ENCODE measurements around the gene LUZP2.
"Not testable (repeated sequence)": the region's sequence is repeated elsewhere in the genome, so short reads cannot be mapped to it uniquely, and the experiment has no call there.

GRCh38 chr11:24891845-24892492 is 395.1 kb downstream of the LUZP2 start:
- TF ChIP-seq ZFP30 (CRISPR knock-in tag; IDR thresholded peaks at IDR 0.05); TOX (CRISPR knock-in tag; IDR thresholded peaks at IDR 0.05; ENCODE audit: borderline replicate concordance); CSDC2 (CRISPR knock-in tag; IDR thresholded peaks at IDR 0.05); ESRRG (CRISPR knock-in tag; IDR thresholded peaks at IDR 0.05); ARNTL (CRISPR knock-in tag; IDR thresholded peaks at IDR 0.05; ENCODE audit: borderline replicate concordance, low read depth); PPARA (CRISPR knock-in tag; IDR thresholded peaks at IDR 0.05; ENCODE audit: borderline replicate concordance); CSRNP3 (CRISPR knock-in tag; IDR thresholded peaks at IDR 0.05); ZFP3 (CRISPR knock-in tag; IDR thresholded peaks at IDR 0.05); GLIS3 (CRISPR knock-in tag; IDR thresholded peaks at IDR 0.05); CREB5 (CRISPR knock-in tag; IDR thresholded peaks at IDR 0.05; ENCODE audit: low read depth); ZNF565 (CRISPR knock-in tag; conservative IDR thresholded peaks at IDR 0.05; ENCODE audit: low read depth): not testable (repeated sequence)
- TF ChIP-seq, protein P1, sequence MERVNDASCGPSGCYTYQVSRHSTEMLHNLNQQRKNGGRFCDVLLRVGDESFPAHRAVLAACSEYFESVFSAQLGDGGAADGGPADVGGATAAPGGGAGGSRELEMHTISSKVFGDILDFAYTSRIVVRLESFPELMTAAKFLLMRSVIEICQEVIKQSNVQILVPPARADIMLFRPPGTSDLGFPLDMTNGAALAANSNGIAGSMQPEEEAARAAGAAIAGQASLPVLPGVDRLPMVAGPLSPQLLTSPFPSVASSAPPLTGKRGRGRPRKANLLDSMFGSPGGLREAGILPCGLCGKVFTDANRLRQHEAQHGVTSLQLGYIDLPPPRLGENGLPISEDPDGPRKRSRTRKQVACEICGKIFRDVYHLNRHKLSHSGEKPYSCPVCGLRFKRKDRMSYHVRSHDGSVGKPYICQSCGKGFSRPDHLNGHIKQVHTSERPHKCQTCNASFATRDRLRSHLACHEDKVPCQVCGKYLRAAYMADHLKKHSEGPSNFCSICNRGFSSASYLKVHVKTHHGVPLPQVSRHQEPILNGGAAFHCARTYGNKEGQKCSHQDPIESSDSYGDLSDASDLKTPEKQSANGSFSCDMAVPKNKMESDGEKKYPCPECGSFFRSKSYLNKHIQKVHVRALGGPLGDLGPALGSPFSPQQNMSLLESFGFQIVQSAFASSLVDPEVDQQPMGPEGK (CRISPR knock-in tag; IDR thresholded peaks at IDR 0.05; ENCODE audit: borderline replicate concordance), result not testable (repeated sequence)
